ENCODE results near the gene TTLL1. TPM values are rescaled to one million over a fixed set of nuclear protein-coding genes. Genes with fewer than 3 reads are reported as not detected.

The TTLL1 gene
- total RNA-seq, 1 experiment from 2014 or later = 4.6 TPM

- in situ Hi-C loops (cut with HindIII; ENCODE audit: low pct_unique_long_range_greater_than_20kb, low sequenced_read_pairs) = no loop called here
- intact Hi-C loops (cut with micrococcal nuclease; ENCODE audit: unreplicated experiment) = no loop called here
- Histone ChIP-seq H3K36me3 (ENCODE audit: control insufficient read depth, insufficient read depth, low read length) (no peaks in the 10 kb centered on the region; the same call in 1 of the 2 replicates), H3K27ac (ENCODE audit: low read length) (0 out of 2 replicates have a peak overlapping the region, but pooled peaks have one; percentile 34), H3K27me3 (ENCODE audit: control insufficient read depth, insufficient read depth, low read length) (no peaks in the 10 kb centered on the region), H3K4me1 (ENCODE audit: control insufficient read depth, insufficient read depth, low read length) (peaks cover 4% of the 10 kb centered on the region), H3K9me3 (ENCODE audit: control insufficient read depth, insufficient read depth, low read depth, low read length) (no peaks in the 10 kb centered on the region), H3K4me3 (ENCODE audit: low read depth in 2 of 2, low read length in 2 of 2) (no peak overlapping the region)
- ChIA-PET POLR2A (interaction anchor here (0.6 kb wide), 1 partner anchor 682 kb away, joined by 3 read pairs; no protein-coding TSS in a partner anchor), CTCF (interaction anchor here (0.7 kb wide), 1 partner anchor 38 kb away, joined by 6 read pairs; no protein-coding TSS in a partner anchor)
- peak; percentile 91 for ATAC-seq
- no peak for DNase-seq (ENCODE audit: low read depth, low spot score)
- no TSS peak for BruUV-seq (replicated peaks)
- TF ChIP-seq CTCF (IDR thresholded peaks at IDR 0.05) (no peak), SIN3A (IDR thresholded peaks at IDR 0.05; ENCODE audit: borderline replicate concordance, insufficient read depth, low read depth, low read length) (no peak), TCF7L2 (IDR thresholded peaks at IDR 0.05; ENCODE audit: low read depth, low read length) (no peak), POLR2AphosphoS5 (IDR thresholded peaks at IDR 0.05; ENCODE audit: low read depth, low read length) (no peak)
- TF ChIP-seq, protein P1, sequence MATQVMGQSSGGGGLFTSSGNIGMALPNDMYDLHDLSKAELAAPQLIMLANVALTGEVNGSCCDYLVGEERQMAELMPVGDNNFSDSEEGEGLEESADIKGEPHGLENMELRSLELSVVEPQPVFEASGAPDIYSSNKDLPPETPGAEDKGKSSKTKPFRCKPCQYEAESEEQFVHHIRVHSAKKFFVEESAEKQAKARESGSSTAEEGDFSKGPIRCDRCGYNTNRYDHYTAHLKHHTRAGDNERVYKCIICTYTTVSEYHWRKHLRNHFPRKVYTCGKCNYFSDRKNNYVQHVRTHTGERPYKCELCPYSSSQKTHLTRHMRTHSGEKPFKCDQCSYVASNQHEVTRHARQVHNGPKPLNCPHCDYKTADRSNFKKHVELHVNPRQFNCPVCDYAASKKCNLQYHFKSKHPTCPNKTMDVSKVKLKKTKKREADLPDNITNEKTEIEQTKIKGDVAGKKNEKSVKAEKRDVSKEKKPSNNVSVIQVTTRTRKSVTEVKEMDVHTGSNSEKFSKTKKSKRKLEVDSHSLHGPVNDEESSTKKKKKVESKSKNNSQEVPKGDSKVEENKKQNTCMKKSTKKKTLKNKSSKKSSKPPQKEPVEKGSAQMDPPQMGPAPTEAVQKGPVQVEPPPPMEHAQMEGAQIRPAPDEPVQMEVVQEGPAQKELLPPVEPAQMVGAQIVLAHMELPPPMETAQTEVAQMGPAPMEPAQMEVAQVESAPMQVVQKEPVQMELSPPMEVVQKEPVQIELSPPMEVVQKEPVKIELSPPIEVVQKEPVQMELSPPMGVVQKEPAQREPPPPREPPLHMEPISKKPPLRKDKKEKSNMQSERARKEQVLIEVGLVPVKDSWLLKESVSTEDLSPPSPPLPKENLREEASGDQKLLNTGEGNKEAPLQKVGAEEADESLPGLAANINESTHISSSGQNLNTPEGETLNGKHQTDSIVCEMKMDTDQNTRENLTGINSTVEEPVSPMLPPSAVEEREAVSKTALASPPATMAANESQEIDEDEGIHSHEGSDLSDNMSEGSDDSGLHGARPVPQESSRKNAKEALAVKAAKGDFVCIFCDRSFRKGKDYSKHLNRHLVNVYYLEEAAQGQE (IDR thresholded peaks at IDR 0.05; ENCODE audit: insufficient read depth in 1 of 2, low read depth in 2 of 2, low read length in 1 of 2) = no peak
Measured at GRCh38 chr22:43126501-43127165, 37.4 kb upstream of the TTLL1 start.

GRCh38 chr22:43118953-43119458 is 29.8 kb upstream of the TTLL1 start:
- POLR2A ChIA-PET = no interaction called here

More at GRCh38 chr22:43118953-43119458, 29.8 kb upstream of the TTLL1 start:
- no TSS peak for BruUV-seq (replicated peaks)
- in situ Hi-C loops (cut with HindIII; ENCODE audit: low pct_unique_long_range_greater_than_20kb, low sequenced_read_pairs) = no loop called here
- Histone ChIP-seq H3K27ac (ENCODE audit: low read length) (no peak overlapping the region), H3K4me3 (ENCODE audit: low read depth in 2 of 2, low read length in 2 of 2) (no peak overlapping the region), H3K4me1 (ENCODE audit: control insufficient read depth, insufficient read depth, low read length) (no peaks in the 10 kb centered on the region), H3K36me3 (ENCODE audit: control insufficient read depth, insufficient read depth, low read length) (no peaks in the 10 kb centered on the region), H3K9me3 (ENCODE audit: control insufficient read depth, insufficient read depth, low read depth, low read length) (no peaks in the 10 kb centered on the region), H3K27me3 (ENCODE audit: control insufficient read depth, insufficient read depth, low read length) (no peaks in the 10 kb centered on the region)
- DNase-seq (ENCODE audit: low read depth, low spot score) = no peak
- TF ChIP-seq TCF7L2 (IDR thresholded peaks at IDR 0.05; ENCODE audit: low read depth, low read length) (no peak), POLR2AphosphoS5 (IDR thresholded peaks at IDR 0.05; ENCODE audit: low read depth, low read length) (no peak), SIN3A (IDR thresholded peaks at IDR 0.05; ENCODE audit: borderline replicate concordance, insufficient read depth, low read depth, low read length) (no peak), CTCF (IDR thresholded peaks at IDR 0.05) (no peak)
- TF ChIP-seq, protein P1 (IDR thresholded peaks at IDR 0.05; ENCODE audit: insufficient read depth in 1 of 2, low read depth in 2 of 2, low read length in 1 of 2) = no peak
- ATAC-seq = no peak
- intact Hi-C loops (cut with micrococcal nuclease; ENCODE audit: unreplicated experiment) = no loop called here
- CTCF ChIA-PET = no interaction called here

Measured in Panc1 (cell line).